Brain pericyte (primary cell): ENCODE results near the gene NDUFAF2.

Experiments used
- DNase-seq: peaks from one replicate; pipeline ENCODE4 v3.0.0-alpha.2; 2012; ENCODE audit warnings: low read depth, low spot score

NDUFAF2 gene

DNA sequence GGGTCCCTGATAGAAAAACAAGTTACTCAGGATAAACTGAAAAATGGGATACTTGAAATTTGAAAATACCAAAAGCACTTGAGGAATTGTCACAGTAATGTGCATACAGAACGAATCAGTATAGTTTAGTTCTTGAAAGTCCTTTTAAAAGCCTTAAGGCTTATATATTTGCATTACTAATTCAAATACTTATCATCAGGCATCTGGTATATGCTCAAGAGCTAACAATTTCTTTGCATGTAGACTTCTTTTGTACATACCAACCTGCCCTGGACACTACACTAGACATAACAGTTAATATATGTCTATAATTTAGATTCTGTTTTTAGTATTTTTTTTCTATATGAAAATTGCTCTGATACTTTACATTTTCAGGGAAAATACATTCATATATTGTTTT, 174.1 kb downstream of the NDUFAF2 start:
- DNase-seq, result no peak

DNA sequence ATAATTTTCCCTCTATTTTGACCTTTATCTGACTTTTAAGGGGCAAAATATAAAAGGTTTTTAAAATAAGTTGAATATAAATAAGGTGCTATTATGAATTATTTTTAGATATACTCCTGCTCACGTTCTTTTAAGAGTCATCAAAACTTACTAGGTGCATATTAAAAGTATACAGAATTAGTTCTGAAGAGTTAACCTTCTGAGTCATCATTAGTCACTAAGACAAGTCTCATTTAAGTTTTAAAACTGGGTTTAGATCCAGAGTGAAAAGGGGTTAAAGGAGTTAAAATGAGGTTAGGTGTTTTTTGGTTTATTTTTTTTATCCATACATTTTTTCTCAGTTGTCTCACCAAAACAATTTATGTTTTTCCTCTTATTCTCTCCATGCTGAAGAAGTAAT, 175.5 kb downstream of the NDUFAF2 start:
- no peak for DNase-seq

DNA sequence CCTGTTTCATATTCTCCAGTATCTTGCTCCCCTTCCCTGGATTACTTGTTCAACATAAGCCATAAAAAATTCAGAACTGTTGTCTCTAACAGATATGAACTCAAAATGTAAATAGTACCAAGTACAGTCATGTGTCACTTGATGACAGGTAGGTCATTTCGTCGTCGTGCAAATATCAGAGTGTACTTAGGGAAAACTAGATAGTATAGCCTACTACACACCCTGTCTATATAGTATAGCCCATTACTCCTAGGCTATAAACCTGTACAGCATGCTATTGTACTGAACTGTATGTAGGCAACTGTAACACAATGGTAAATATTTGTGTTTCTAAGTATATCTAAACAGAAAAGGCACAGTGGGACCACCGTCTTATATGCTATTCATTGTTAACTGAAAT, 178.1 kb downstream of the NDUFAF2 start:
- DNase-seq, result no peak

DNA sequence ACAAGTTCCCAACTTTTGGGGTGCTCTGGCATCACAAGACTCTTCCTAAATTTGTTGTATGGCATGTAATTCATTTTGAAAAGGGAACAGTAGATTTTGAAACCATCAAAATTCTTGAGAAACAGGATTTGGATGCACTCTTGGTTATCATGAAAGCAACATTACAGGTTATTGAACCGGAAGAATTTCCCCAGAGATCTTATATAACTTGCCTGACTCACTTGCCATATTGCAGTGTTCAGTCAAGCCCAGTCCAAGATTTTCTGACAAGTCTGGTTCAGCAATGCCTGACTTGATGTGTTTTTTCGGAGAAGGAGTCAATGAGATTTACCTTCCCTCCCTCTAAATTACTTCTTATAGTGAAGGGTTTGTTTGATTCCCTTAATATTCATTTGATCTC, 185.3 kb downstream of the NDUFAF2 start:
- DNase-seq, result no peak

DNA sequence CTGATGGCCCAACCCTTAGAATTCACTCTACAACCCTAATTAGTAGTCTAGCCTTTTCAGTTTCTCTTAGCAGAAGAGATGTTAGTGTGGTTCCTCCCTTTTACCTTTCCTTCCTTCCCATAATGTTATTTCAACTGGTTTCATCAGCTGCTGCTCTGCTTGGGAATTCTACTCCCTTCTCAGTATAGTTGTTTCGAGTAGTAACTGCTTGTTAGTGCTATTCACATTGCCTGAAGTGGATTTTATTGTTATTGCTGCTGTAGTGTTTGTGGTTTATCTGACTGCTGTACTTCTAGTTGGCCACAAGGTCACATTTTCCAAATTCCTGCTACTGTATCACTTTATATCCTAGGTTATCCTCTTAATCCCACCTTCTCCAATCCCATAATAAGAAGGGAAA, 187.6 kb downstream of the NDUFAF2 start:
- DNase-seq, result no peak

DNA sequence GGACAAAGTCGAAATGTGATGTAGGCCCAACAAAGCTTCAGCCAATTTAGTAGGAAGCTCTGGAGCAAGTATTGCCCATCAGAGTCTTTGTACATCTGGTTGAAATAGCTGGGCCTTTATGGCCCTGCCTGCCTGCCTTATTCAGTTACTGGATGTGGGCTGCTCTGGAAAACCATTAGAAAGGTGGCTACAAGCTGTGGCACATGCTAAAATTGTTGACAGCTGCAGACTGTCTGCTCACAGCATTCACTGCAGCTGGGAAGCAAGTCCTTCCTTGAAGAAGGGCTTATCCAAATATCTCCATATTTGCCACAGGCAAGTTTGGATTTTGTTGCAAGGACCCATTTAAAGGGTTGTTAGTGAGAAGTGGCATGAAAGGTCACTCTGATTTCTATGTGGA, 192.8 kb downstream of the NDUFAF2 start:
- no peak for DNase-seq

DNA sequence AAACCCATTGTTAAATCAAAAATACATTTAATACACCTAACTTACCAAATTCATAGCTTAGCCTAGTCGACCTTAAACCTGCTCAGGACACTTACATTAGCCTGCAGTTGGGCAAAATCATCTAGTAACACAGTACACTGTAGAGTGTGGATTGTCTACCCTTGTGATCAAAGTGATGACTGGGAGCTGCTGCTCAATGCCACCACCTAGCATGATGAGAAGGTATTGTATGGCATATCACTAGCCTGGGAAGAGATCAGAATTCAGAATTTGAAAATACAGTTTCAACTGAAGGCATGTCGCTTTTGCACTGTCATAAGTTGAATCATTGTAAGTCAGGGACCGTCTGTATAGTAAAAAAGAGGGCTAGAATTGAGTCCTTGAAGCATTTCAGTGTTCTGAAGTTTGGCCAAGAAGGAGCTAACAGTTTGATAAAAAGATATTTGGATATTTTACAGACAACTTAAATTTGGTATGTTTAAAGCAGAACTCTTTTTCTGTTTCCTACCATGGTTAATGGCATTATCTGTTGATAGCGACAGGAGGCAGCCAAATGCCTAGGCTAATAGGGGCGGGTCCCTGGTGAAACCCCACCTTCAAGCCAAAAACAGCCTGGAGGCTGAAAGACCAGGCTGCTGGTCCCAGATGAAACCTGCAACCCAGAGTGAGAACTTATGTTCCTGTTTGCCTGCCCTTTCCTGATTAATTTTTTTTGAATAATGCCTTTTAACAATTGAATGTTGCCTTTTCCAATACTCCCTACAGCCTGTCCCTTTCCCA, 194.3 kb downstream of the NDUFAF2 start:
- DNase-seq, result no peak

DNA sequence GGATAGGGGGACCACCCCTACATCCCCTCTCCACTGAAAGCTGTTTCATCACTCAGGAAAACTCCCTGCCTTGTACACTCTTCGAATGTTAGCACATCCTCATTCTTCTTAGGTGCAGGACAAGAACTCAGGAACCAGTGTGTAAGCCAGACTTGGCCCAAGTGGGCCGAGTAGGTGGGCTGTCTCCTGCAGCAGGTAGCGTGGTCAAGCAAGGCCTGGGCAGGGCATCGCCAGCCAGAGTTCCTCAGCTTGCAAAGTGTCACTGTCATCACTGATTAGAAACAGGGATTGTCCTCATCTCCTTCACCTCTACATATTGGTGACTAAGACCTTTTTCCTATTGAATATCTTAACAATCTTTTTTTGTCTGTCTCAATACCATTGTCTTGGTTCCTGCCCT, 194.9 kb downstream of the NDUFAF2 start:
- DNase-seq, result no peak

DNA sequence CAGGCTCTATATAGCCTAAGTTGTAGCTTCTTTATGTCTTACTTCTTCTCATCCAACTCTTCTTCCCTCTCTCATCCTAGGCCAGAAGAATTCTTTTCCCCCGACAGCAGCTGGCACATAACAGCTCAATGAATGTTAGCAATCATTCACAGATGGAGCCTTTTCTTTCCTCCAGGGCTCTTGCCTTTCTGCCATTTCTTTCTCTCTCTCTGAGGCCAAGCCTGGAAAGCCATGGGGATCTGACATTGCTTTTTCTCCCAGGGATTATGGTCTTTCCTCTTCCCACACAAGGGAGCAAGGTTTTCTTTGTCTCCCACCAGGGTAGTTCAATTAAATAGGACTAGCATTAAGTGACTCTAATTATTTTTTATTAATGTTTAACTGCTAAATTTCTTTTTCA, 196.8 kb downstream of the NDUFAF2 start:
- no peak for DNase-seq

DNA sequence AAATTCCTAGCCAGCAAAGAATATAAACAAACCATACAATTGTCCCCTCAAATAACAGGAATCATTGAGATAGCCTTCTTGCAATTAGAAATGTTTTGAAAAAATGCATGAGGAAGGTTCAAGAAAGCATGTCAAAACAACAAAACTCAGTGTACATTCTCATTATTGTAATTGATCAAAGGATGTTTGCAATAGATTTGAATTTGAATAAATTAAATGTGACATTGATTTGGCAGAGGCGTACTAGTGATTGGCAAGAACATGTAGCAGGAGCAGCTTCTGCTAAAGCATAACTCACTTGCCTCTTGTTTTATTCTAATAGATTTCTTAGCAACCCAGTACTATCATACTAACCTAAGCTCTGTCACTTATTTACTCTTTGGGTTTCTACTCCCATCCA, 197.4 kb downstream of the NDUFAF2 start:
- DNase-seq, result no peak

DNA sequence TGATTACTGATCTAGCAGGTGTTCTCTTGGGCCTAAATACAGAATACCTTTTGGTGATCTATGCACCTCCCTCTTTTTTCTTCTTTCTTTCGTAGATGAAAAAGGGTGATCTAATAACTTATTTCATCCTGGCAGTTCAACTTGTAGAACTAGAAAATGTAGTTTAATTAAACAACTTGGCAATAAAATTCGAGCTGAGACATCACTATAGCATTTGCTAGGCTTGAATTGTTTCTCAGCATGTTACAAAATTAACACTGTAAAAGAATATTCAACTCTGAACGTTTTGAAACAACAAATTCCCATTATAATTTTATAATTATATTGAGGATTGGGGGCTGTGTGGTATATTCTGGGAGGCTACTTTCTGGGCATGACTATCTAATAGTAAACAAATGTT, 197.8 kb downstream of the NDUFAF2 start:
- no peak for DNase-seq

DNA sequence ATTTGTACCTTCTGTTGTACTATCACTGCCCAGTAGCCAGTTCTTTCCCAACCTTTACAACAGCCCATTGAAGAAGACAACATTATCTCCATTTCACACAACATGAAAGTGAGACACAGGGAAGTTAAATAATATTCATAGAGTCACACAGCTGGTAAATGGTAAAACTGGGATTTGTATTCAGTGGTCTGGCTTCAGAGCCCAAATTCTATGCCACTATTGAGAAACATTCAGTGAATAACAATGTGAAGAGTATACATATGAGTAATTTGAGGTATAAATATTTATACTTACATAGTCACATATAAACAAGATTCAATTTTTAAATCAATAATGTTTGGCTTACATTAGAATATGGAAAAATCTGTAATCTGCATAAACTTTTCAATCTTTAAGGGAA, 203.5 kb downstream of the NDUFAF2 start:
- no peak for DNase-seq

DNA sequence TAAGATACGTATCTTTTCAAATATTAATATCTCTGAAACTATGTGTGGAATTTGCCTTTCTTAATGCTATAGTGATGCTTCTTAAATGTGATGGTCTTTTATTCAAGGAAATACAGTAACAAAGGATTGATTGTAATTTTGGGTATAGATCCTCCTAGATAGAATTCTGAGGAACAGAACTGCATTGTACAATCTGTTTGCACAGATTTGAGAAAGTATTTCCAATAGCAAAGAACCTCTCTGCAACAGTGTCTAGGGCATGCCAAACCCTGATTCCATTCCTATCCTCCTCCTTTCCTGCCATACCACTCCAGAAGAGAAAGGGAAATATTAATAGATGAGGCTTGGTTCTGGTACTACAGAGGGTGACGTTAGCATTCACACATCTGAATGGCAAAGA, 206.9 kb downstream of the NDUFAF2 start:
- DNase-seq, result no peak

DNA sequence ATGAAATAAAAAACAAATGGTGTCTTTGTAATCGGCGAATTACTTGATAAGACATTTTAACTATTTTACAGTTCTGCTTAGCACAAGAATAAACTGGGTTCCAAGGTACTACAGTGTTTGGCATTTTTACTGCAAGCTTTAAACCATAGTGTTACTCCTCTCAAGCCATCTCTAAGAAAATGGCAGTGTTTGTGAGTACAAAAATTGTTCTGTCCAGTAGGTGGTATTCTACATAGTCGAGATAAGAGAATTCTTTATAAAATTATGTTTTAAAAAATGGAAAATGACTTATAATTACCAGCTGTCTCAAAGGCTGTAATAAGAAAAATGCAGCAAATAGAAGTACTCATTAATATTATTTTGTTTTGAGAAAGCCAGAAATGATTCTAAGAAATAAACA, 214.1 kb downstream of the NDUFAF2 start:
- no peak for DNase-seq

DNA sequence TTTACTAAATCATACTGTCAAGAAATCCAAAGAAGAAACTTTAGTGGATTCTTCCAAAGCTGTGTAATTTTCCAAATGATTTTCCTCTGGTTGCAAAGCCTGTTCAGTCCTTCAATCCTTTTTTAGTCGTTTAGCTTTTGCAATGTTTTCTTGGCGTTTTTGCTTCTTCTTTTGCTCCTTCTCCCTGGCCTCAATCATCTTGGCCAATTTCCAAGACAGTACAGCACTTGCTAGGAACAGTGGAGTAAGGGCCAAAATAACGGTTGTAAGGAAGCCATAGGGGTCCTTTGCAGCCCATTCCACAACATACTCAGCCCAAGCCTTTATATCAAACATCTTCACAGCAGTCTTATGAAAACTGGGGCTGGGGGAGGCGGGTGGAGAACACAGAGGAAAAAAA, 214.8 kb downstream of the NDUFAF2 start:
- DNase-seq, result no peak

DNA sequence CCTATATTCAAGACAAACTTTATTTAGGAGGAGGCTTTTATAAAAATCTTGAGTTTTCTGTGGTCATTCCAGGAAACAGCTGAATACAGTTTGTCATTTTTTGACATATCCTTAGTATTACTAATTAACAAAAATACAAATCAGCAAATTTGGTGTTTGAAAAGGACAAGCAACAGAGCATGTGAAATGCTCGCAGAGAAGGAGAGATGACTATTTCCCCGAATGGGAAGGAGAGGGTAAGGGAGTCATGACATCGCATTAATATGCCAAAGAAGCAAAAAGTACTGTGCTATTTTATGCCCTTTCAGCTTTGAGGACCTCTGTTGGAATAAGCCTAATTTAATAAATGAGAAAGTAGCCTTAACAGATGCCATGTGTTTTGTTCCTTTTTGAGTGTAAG, 215.5 kb downstream of the NDUFAF2 start:
- no peak for DNase-seq

DNA sequence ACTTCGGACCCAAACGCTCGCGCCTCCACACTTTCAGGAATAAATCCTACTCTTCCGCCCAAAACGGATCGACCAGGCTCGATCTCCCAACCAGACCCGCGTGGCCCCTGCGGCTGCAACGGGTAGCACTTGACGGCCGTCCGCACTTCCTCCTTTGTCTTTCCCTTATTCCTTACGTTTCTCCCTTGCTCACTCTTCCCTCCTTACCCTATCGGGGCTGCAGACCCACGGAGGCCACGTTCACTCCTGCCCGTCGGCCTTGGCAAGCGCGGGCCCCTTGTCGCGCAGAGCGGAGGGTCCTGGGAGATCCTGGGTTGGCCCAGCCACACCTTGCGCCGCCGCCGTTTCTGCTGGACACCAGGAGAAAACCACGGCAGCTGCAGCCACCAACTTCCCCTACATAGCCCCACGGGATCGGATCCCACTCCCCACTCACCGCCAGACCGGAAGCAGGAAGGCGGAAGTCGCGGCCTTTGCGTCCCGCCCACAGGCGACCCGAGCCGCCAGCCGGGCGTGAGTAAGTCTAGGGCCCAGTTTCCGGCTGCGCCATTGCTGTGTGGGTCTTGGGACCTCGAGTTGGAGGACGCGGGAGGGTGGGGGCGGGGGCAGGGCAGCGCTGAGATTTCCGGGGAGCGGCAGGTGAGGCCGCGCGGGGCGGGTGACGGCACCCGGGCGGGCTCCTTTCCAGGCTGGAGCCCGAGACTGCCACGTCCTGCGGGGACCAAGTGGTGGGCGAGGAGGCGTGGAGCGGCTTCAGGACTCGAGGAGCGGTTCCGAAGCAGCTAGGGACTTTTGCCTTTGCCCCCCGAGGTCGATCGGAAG, 217.2 kb downstream of the NDUFAF2 start, which contains the start of gene SMIM15:
Gene SMIM15 (minus strand): TSS at position 459 of the 822 bp plus-strand sequence. CDS start 2,297 bp downstream, outside the sequence.
- DNase-seq, result peak; percentile 36

DNA sequence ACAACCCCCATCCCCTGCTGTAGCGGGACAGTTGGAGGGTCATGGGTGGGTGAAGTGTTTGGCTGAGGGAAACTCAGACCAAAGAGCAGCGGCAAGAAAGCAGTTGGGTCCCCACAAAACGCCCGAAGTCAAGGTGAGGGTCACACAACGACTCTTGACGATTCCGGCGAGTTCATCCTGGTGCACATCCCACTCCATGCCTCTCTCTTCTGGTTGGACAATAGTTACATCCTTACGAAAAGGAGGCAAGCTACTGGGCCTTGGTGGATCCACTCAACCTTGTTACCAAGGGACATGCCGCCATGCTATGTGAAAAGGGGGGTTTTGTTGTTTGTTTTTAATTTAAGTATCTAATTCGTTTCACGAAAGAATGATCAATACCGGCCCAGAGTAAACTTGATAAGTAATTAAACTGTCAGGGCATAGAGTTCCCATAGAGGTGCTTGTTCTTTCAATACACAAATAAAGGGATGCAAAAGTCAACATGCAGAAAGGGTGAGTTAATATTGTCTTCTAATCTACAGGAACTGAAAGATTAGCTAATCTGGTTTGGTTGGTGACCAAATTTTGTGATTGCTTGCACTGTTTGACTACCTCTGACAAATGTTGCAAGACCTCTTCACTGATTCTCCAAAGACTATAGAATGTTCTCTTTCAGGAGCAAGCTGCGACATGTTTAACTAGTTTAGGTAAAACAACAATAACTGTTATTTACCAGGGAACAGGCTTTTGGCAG, 218.0 kb downstream of the NDUFAF2 start:
- DNase-seq, result peak; percentile 4

DNA sequence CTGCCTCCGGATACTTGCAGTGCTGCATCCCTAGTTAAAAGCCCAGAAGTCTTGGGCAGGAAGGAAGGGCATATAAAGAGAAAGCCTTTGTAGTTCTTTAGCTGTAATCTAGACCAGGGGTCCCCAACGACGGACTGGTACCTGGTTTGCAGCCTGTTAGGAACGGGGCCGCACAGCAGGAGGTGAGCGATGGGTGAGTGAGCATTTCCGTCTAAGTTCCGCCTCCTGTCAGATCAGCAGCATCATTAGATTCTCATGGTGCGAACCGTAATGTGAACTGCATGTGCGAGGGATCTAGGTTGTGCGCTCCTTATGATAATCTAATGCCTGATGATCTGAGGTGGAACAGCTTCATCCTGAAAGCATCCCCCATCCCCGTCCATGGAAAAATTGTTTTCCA, 218.9 kb downstream of the NDUFAF2 start:
- no peak for DNase-seq

DNA sequence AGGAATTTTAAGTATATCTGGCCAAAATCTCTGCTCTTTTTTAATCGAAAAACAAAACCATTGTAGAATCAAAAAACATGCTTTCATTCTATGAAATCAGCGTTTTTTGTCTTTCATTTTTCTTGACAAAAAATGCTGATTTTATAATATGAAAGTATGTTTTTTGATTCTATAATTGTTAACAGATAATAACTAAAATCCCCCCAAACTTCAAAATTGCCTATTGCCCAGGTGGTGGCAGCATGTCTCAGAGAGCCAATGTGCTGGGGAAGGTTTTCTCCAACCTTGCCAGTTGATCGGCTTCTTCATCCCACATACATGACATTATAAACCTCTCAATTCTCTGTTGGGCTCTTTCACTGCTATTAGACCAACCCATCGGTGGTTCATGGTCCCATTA, 222.4 kb downstream of the NDUFAF2 start:
- DNase-seq, result no peak

DNA sequence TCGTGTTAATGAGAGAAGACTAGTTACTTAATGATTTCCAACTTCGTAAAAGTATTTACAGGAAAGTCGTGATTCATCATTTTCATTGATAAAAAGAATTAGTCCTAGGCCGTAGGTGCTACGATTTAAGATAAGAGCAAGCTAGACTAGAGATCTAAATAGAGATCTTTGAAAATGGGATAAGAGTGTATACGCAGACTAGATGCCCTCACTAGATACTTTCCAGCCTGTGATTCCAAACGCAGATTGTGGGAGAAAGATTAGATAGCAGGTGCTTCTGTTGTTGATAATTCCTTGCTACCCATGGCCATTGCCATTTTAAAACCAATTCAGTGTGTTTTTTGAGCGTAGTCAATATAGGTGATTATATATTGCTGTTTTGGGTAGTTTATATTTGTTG, 223.9 kb downstream of the NDUFAF2 start:
- DNase-seq, result no peak

DNA sequence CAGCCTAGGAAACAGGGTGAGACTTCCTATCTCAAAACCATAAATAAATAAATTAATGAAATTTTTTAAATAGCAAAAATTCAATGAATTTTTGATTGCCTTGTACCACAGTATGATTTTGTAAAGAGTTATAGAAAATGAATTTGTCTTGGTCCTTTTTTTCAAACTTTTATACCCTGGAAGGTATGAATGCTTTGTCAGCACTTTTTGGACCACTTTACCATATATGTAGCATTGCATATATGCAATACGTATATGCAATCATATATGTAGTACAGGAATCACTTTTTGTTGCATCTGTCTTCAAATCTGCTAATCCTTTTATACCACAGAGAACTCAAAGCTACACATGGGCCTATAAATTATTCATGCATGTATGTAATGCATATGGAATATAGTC, 226.5 kb downstream of the NDUFAF2 start:
- no peak for DNase-seq
